ENCODE results near the gene USP7. TPM values are rescaled to one million over a fixed set of nuclear protein-coding genes. Genes with fewer than 3 reads are reported as not detected.

The USP7 gene
- total RNA-seq, 1 experiment from 2014 or later = 73.8 TPM

DNA sequence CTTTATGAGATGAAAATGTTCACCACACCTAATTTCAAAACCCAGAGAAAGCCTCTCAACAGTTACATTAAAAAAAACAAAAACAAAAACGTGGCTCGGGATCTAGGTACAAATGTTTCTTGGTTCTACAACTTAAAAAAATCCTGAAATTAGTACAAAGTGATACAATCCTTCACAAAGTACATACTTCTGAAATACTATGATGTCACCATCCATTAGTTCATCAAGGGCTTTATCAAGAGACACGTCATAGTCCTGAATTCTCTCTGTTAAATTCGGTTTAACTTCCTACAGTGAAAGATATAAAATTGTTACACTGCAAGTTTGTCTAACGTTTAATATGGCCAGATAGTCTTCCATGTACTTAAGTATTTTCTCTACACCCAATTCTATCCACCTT, 63.4 kb downstream of the USP7 start:
- ChIA-PET POLR2A (ENCODE audit: unreplicated experiment) (no interaction called here), CTCF (no interaction called here)
- no peaks in the 10 kb centered on the region for H3K79me2 ChIP-seq (ENCODE audit: low read length)
- TF ChIP-seq, protein P1, sequence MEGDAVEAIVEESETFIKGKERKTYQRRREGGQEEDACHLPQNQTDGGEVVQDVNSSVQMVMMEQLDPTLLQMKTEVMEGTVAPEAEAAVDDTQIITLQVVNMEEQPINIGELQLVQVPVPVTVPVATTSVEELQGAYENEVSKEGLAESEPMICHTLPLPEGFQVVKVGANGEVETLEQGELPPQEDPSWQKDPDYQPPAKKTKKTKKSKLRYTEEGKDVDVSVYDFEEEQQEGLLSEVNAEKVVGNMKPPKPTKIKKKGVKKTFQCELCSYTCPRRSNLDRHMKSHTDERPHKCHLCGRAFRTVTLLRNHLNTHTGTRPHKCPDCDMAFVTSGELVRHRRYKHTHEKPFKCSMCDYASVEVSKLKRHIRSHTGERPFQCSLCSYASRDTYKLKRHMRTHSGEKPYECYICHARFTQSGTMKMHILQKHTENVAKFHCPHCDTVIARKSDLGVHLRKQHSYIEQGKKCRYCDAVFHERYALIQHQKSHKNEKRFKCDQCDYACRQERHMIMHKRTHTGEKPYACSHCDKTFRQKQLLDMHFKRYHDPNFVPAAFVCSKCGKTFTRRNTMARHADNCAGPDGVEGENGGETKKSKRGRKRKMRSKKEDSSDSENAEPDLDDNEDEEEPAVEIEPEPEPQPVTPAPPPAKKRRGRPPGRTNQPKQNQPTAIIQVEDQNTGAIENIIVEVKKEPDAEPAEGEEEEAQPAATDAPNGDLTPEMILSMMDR (conservative IDR thresholded peaks at IDR 0.05; ENCODE audit: low read depth, low read length) = no peak
- TF ChIP-seq EZH2 (IDR thresholded peaks at IDR 0.05; ENCODE audit: low read length, unreplicated experiment) = no peak
- no peak for TF ChIP-seq EZH2phosphoT487 (IDR thresholded peaks at IDR 0.05; ENCODE audit: borderline replicate concordance, low read length)
- BruUV-seq (replicated peaks) = no TSS peak
- H3K4me3 ChIP-seq (ENCODE audit: low read length) = no peak overlapping the region
- peaks cover 44% of the 10 kb centered on the region for H3K36me3 ChIP-seq (ENCODE audit: low read depth, low read length)
- no peak overlapping the region for H3K4me2 ChIP-seq (ENCODE audit: low read length)
- no peaks in the 10 kb centered on the region for H3K9me3 ChIP-seq (ENCODE audit: low read length)
- H3F3A ChIP-seq (ENCODE audit: low read length, unreplicated experiment) = no peaks in the 10 kb centered on the region
- no peaks in the 10 kb centered on the region for H3K4me1 ChIP-seq (ENCODE audit: insufficient read depth, low read length)
- ATAC-seq (no peak), DNase-seq (no peak)
- intact Hi-C loops (cut with micrococcal nuclease) = no loop called here
- no peak overlapping the region for H3K9ac ChIP-seq (ENCODE audit: low read length)
- no peaks in the 10 kb centered on the region for H3K27me3 ChIP-seq (ENCODE audit: low read length)
- H2AFZ ChIP-seq (ENCODE audit: low read length) = no peak overlapping the region
- no peak overlapping the region for H3K27ac ChIP-seq (ENCODE audit: low read length)
- H4K20me1 ChIP-seq (ENCODE audit: low read length) = no peaks in the 10 kb centered on the region
- H3K9me2 ChIP-seq (replicated peaks; ENCODE audit: low read length) = no peaks in the 10 kb centered on the region

DNA sequence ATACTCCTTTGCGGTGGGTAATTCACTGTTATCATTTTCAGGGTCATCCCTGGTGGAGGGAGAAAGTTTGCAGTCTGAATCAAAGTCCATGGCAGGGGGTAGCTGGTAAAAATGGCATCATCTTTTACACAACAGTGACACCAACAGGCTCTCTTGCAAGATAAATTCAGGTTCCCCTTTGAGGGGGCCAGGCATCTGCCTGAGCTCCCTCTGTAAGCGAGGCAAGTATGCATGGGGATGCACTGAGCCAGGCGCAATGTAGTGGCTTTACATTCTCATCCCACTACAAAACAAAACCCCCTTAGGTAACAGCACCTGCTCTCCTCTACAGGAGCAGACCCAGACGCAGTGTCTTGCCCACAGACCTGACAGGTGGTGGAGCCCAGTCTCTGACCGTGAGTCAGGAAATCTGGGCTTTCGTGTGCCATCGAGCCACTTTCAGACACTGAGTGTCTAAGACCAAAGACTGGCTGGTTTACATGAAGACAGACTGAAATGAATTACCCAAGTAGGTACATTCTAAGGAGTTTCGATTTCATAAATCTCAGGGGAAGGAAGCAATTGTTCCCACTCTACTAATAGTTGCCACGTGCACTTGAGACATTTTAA, 63.9 kb downstream of the USP7 start:
- ChIA-PET CTCF (no interaction called here), POLR2A (ENCODE audit: unreplicated experiment) (interaction anchor here (0.6 kb wide), 1 partner anchor 191 kb away, joined by 4 read pairs; the partner anchor contains the start of gene HAPSTR1)
- no peaks in the 10 kb centered on the region for H3K79me2 ChIP-seq (ENCODE audit: low read length)
- DNase-seq (no peak), ATAC-seq (no peak)
- H2AFZ ChIP-seq (ENCODE audit: low read length) = no peak overlapping the region
- peaks cover 44% of the 10 kb centered on the region for H3K36me3 ChIP-seq (ENCODE audit: low read depth, low read length)
- no peak overlapping the region for H3K9ac ChIP-seq (ENCODE audit: low read length)
- no peak overlapping the region for H3K4me3 ChIP-seq (ENCODE audit: low read length)
- H4K20me1 ChIP-seq (ENCODE audit: low read length) = no peaks in the 10 kb centered on the region
- H3K27ac ChIP-seq (ENCODE audit: low read length) = no peak overlapping the region
- no TSS peak for BruUV-seq (replicated peaks)
- no peaks in the 10 kb centered on the region for H3F3A ChIP-seq (ENCODE audit: low read length, unreplicated experiment)
- intact Hi-C loops (cut with micrococcal nuclease) = no loop called here
- TF ChIP-seq EZH2 (IDR thresholded peaks at IDR 0.05; ENCODE audit: low read length, unreplicated experiment) (no peak), EZH2phosphoT487 (IDR thresholded peaks at IDR 0.05; ENCODE audit: borderline replicate concordance, low read length) (no peak)
- TF ChIP-seq, protein P1 (conservative IDR thresholded peaks at IDR 0.05; ENCODE audit: low read depth, low read length) = no peak
- no peaks in the 10 kb centered on the region for H3K27me3 ChIP-seq (ENCODE audit: low read length)
- H3K4me1 ChIP-seq (ENCODE audit: insufficient read depth, low read length) = no peaks in the 10 kb centered on the region
- H3K4me2 ChIP-seq (ENCODE audit: low read length) = no peak overlapping the region
- H3K9me2 ChIP-seq (replicated peaks; ENCODE audit: low read length) = no peaks in the 10 kb centered on the region
- H3K9me3 ChIP-seq (ENCODE audit: low read length) = no peaks in the 10 kb centered on the region

DNA sequence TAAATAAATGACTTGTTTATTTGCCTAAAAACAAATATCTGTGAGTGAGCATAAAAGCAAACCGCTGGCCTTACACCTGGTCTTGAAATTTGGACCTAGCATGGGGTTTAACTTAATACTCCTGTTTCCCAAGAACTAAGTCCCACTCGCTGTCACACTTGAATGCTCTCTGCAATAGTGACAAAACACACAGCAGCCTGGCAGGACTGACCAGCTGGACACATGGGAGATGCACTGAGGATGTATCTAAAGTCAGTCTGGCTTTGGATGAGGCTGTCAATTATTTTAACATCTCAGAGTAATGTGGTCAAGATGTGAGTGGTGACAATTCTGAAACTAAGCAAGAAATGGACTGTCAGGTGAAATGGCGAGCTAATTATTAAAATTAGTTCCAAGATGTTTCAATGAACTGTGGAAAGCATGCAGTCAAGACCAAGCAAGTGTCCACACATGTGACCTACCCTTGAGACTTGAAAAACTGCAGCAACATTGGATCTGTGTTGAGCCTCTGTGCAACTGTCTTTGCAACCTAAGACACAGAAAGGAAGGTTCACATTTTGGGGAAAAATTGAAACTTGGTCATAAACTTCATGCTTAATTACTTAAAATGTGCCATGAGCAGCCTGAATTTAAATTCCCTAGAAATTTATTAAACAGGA, 64.9 kb downstream of the USP7 start:
- ChIA-PET CTCF (no interaction called here), POLR2A (ENCODE audit: unreplicated experiment) (no interaction called here)
- Histone ChIP-seq H3K27me3 (ENCODE audit: low read length) (no peaks in the 10 kb centered on the region), H2AFZ (ENCODE audit: low read length) (no peak overlapping the region), H3K79me2 (ENCODE audit: low read length) (no peaks in the 10 kb centered on the region), H3K4me2 (ENCODE audit: low read length) (no peak overlapping the region), H3K9me2 (replicated peaks; ENCODE audit: low read length) (no peaks in the 10 kb centered on the region), H3K4me3 (ENCODE audit: low read length) (no peak overlapping the region), H3F3A (ENCODE audit: low read length, unreplicated experiment) (no peaks in the 10 kb centered on the region), H3K9ac (ENCODE audit: low read length) (no peak overlapping the region), H3K36me3 (ENCODE audit: low read depth, low read length) (peaks cover 48% of the 10 kb centered on the region), H4K20me1 (ENCODE audit: low read length) (no peaks in the 10 kb centered on the region), H3K9me3 (ENCODE audit: low read length) (no peaks in the 10 kb centered on the region), H3K27ac (ENCODE audit: low read length) (no peak overlapping the region), H3K4me1 (ENCODE audit: insufficient read depth, low read length) (no peaks in the 10 kb centered on the region)
- ATAC-seq (no peak), DNase-seq (no peak)
- intact Hi-C loops (cut with micrococcal nuclease) = no loop called here
- TF ChIP-seq EZH2phosphoT487 (IDR thresholded peaks at IDR 0.05; ENCODE audit: borderline replicate concordance, low read length) (no peak), EZH2 (IDR thresholded peaks at IDR 0.05; ENCODE audit: low read length, unreplicated experiment) (no peak)
- TF ChIP-seq, protein P1 (conservative IDR thresholded peaks at IDR 0.05; ENCODE audit: low read depth, low read length) = no peak
- BruUV-seq (replicated peaks) = no TSS peak
